WI38 (cell line): Measurements from ENCODE around the gene GMPPA.

Source experiments
- H3K4me3 ChIP-seq: 2 replicates; pipeline ENCODE4 v1.5.1; 2011; ENCODE audit warnings: low read depth, mild to moderate bottlenecking, control low read depth, low read length
- TF ChIP-seq, protein P1 (sequence below): IDR thresholded peaks from 2 replicates; pipeline ENCODE4 v1.5.1; 2012; ENCODE audit warnings: low read depth, mild to moderate bottlenecking, control low read depth, low read length

Gene GMPPA

GRCh38 chr2:219531639-219532377, 33.1 kb downstream of the GMPPA start:
- TF ChIP-seq, protein P1, sequence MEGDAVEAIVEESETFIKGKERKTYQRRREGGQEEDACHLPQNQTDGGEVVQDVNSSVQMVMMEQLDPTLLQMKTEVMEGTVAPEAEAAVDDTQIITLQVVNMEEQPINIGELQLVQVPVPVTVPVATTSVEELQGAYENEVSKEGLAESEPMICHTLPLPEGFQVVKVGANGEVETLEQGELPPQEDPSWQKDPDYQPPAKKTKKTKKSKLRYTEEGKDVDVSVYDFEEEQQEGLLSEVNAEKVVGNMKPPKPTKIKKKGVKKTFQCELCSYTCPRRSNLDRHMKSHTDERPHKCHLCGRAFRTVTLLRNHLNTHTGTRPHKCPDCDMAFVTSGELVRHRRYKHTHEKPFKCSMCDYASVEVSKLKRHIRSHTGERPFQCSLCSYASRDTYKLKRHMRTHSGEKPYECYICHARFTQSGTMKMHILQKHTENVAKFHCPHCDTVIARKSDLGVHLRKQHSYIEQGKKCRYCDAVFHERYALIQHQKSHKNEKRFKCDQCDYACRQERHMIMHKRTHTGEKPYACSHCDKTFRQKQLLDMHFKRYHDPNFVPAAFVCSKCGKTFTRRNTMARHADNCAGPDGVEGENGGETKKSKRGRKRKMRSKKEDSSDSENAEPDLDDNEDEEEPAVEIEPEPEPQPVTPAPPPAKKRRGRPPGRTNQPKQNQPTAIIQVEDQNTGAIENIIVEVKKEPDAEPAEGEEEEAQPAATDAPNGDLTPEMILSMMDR: no peak
- H3K4me3 ChIP-seq: no peak overlapping the region

GRCh38 chr2:219532378-219532649, 33.6 kb downstream of the GMPPA start:
- TF ChIP-seq, protein P1: no peak
- no peak overlapping the region for H3K4me3 ChIP-seq

- TF ChIP-seq, protein P1: no peak
- no peak overlapping the region for H3K4me3 ChIP-seq
These were observed 35.4 kb downstream of the GMPPA start for GRCh38 chr2:219533930-219534661.

DNA sequence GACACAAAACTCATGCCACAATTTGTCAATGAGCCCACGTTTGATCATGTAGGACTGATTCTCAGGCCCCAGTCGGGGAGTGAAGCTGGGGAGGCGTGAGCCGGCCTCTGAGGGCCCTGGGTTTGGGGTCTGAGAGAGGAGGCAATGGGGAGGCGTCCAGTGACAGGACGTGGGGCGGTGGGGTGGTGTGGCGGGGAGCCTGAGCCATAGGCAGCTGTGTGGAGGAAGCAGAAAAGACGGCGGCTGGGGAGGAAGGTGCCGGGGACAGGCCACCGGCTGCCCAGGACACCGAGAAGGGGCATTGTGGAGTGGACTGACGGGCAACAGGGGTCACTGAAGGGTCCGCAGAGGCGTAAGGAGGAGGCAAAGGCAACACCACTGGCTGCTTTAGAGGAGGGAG, 37.7 kb downstream of the GMPPA start:
- H3K4me3 ChIP-seq: no peak overlapping the region
- TF ChIP-seq, protein P1: no peak

GRCh38 chr2:219536967-219537366, 38.3 kb downstream of the GMPPA start:
- TF ChIP-seq, protein P1: no peak
- no peak overlapping the region for H3K4me3 ChIP-seq

DNA sequence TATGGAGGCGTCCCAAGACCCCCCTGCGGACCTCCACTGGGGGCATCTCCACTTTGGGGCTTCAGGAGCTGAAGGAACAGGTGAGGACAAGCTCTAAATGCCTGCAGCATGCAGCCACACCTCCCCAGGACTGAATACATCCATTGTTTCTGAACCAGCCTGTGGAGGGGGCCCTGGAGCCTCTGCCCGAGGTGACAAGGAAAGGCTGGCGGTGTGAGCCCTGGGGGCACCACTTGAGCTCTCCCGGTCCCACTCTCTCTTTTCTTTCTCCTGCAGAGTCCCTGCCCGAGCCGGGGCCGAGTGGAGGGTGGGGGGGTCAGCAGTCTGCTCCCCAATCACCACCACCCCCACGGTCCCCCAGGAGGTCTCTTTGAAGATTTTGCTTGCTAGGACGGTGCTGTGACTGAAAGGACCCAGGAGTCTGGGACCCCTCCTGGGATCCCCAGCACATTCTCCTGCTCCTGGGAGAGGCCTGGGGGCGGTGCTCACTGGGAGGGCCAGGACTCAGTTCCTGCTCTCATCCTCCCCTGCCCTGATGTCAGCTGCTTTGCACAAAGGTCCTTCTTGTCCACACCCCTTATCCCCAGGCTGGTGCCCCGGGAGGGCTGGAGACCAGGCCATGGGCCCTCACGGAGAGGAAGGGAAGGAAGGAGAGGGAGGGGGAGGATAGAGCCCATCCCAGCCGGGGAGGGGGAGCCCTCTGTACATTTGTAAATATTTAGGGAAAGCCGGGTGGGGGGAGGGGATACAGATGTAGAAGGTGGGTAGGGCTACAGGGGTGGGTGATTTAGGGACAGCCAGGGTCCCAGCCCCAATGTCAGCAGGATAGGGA, 39.2 kb downstream of the GMPPA start:
- no peak overlapping the region for H3K4me3 ChIP-seq
- TF ChIP-seq, protein P1: no peak
